Measurements from ENCODE around the gene CDKL1.
"Not testable (repeated sequence)": the region's sequence is repeated elsewhere in the genome, so short reads cannot be mapped to it uniquely, and the experiment has no call there.

CDKL1 gene

DNA sequence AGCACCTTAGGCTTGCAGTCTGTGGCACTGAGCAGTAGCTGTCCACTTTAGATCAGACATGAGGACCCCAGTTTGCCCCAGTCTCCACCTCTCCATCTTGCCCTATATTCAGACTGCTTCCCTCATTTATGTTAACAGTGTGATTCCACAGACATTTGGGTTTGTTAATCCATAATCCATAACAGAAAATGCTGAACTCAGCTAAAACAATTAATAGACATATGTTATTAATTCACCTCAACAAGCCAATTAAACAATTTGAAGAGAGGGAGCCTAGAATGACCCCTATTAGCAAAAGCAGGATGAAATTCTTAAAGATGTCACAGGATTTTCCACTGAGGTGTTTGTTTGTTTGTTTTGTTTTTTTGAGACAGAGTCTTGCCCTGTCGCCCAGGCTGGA is 9.1 kb downstream of the CDKL1 start:
- DNase-seq (ENCODE audit: low read depth) = no peak

DNA sequence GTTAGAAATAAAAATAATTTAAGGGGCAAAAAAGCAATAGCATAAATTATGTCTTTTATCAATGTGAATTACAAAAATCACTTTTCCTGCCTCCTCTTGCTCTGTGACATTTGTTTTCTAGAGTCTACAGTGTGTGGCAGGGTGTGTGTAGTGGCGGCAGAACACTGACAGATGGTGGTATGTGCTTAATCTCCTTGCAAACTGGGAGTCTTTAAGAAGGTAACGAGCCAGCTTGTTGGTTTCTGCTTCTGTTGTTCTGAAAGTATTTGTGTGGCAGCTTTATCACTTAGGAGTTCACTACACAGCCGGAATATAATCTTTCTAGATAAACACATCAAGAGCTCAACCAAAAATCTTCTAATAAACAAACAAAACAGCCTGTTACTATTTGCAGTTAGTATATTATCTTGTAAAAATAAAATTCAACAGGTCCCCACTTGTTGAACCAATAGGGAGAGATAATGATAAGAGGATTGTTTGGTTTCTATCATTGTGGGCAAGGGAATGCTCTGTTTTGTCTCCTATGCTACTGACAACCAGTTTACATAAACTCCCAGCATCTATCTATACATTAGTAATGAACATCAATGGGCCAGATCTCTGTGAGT is 13.0 kb downstream of the CDKL1 start:
- DNase-seq (ENCODE audit: low read depth) = no peak

DNA sequence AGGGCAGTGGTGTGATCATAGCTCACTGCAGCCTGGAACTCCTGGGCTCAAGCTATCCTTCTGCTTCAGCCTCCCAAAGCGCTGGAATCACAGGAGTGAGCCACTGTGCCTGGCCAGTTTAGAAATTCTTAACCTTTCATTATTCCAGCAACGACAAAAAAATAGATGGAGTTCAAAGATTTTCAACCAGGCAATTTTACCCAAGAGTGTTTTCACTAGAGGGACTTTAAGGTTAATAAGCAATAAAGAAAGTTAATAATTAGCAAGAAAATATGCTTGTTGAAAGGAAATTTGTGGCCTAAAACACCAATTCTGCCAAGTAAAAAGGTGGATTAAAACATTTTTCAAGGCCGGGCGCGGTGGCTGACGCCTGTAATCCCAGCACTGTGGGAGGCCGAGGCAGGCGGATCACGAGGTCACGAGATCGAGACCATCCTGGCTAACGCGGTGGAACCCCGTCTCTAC is 14.8 kb downstream of the CDKL1 start:
- no peak for DNase-seq (ENCODE audit: low read depth)

DNA sequence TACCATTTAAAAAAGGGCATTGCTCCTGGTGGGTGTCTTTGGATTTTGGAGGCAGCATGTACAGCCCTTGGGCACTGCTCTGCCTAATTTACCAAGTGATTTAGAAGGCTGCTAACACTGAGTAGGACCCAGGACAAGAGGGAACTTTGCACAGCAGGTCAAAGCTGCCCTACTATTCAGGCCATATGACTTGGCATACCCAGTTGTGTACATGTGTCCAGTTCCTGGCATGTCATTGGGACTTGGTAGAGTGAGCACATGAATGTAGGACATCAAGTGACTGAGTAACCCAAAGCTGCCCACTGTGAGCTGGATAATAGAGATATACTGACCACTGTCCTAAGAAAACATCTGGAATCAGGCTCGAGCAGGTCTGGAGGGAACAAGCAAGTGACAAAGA is 15.7 kb downstream of the CDKL1 start:
- DNase-seq (ENCODE audit: low read depth) = no peak

DNA sequence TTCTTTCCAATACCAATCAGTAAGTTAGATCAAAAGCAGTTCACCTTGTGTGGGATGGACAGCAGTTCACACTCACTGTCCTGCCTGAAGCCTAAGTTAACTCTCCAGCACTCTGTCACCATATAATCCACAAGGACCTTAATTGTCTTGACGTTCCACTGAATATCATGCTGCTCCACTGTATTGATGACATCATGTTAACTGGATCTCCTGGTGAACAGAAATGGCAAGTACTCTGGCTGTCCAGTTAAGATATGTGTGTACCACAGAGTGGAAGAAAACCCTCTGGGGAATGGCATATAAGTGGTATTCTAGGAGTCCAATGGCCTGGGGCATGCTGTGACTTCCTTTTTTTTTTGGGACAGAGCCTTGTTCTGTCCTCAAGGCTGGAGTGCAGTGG is 16.2 kb downstream of the CDKL1 start:
- DNase-seq (ENCODE audit: low read depth) = no peak

DNA sequence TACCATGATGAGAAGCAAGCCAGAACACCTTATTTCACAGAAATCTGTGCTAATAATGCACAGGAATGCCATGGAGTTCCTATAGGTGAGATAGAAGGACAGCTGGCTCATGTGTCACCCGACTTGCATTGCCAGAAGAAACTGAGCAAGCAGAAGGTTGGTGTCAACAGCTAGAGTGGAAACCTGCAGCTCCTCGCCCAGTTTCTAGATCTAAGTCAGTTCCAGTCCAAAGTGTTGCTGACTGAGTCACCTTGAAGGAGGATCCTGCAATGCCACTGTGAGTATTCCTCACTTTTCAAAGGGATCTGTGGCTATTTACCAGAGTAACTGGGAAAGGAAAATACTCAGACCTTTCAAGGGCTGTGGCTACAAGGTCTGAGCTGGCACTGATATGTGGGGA is 17.1 kb downstream of the CDKL1 start:
- no peak for DNase-seq (ENCODE audit: low read depth)

DNA sequence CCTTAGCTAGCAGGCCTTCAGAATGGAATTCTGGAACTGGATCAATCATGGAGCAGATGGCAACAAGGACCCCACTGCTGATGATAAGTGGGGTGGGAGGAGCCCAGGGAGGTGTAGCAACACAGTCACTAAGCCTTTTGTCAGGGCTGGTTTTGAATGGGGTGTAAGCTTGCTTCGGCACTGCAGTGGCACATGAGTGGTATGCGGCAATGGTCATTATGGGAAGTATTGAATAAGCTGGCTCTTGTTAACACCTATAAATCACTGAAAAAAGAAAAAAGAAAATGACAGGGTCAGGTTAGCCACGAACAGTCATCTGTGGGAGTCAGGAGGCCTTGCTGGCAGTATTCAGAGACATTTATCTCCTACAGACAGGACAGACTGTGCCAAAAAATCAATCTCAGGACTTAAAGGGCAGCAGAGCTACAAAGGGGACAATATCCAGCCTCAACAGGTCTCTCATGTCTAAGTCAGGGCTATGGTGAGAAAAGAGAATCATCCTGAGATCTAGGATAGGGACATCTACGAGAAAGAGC is 19.1 kb downstream of the CDKL1 start:
- no peak for DNase-seq (ENCODE audit: low read depth)

DNA sequence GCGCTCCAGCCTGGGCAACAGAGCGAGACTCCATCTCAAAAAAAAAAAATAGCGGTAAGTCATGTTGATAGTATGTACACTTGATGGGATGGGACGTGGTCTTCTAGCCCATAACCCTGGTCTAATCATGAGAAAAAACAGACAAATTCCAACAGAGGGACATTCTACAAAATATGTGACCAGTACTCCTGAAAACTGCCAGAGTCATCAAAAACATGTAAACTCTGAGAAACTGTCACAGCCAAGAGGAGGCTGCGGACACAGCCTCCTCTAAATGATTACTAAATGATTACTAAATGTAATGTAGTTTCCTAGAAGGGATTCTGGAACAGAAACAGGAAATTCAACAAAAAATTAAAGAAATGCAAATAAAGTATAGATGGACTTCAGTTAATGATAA is 20.9 kb downstream of the CDKL1 start:
- no peak for DNase-seq (ENCODE audit: low read depth)

DNA sequence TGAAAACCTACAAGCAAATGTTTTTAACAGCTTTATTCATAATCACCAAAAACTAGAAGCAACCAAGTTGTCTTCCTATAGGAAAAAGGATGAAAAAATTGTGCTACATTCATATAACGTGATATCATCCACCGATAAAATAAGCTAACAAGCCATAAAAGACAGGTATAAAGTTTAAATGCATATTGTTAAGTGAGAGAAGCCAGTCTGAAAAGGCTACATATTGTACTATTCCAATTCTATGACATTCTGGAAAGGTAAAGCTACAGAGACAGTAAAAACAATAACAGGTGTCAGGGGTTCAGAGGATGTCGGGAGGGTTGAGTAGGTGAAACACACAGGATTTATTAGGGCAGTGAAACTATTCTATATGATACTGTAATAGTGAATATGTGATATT is 22.7 kb downstream of the CDKL1 start:
- no peak for DNase-seq (ENCODE audit: low read depth)

DNA sequence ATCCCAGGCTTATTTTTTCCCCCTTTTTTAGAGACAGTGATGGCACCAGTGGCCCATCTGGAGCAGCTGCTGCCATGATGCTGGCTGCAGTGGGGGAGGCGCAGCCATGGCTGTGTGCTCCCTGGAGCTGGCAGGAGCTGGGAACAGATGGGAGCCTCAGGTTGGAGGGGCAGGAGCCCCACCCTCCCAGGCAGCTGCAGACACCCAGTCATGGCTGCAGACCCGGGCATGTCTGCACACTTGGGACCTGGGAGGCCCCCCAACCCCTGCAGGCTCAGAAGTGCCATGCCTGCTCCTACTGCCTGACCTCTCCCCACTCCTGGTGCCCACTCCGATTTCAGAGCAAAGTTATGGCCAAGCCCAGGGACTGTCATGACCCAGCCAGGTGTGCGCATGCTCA is 25.1 kb downstream of the CDKL1 start:
- DNase-seq (ENCODE audit: low read depth) = no peak

DNA sequence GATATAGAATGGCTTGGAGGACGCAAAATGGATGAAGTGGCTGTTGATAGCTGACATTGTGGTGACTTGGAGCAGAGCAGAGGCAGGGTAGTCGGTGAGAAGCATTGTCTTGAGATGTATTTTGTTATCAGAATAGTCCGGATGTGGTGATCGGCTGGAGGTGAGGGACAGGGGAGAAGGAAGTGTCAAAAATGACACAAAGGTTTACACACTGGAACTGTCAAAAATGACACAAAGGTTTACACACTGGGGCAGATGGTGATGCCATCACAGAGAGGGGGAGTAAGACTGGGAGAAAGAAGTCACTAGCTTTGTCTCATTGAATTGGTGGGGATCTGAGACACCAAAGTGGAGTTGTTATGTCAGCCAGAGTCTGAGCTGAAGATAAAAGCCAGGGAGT is 30.1 kb downstream of the CDKL1 start:
- no peak for DNase-seq (ENCODE audit: low read depth)

DNA sequence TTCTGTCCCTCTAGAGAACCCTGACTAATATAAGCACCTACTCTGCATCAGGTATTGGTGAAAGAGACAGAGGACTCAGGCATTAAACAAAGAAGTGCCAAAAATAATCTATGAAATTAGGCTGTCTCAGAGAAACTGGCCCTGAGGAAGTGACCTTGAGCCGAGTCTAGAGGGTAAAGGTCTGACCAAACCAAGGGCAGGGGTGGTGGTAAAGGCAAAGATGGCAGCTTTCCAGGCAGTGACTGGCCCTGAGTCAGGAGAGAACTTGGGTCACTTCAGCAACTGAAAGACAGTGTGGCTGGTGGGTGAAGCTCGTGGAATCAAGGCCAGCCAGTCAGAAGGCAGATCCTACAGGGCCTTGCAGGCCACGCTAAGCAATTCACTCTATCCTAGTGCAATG is 30.6 kb downstream of the CDKL1 start:
- DNase-seq (ENCODE audit: low read depth) = no peak

DNA sequence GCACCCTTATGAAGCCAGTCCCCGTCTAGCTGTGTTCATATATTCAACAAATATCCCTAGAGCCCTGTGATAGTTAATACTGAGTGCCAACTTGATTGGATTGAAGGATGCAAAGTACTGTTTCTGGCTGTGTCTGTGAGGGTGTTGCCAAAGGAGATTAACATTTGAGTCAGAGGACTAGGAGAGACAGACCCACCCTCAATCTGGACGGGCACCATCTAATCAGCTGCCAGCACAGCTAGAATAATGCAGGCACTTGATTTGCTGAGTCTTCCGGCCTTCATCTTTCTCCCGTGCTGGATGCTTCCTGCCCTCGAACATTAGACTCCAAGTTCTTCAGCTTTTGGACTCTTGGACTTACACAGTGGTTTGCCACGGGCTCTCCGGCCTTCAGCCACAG is 31.1 kb downstream of the CDKL1 start:
- DNase-seq (ENCODE audit: low read depth) = not testable (repeated sequence)

DNA sequence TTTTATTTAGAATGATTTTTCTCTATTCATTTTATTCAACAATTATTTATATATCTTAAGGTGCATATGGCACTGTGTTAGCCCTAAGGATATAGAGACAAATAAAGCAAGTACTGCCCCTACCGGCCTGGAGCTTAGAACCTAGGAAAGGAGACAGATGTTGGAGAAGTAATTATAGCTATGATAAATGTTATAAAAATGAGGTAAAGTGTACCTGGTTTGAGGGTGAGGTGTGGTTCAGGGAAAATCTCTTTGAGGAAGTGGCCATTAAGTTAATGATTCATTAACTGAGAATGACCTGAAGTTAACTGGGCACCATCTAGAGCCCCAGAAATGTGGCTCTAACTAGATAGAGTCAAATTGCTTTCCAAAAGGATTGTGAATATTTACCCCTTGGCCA is 31.9 kb downstream of the CDKL1 start:
- DNase-seq (ENCODE audit: low read depth) = no peak

DNA sequence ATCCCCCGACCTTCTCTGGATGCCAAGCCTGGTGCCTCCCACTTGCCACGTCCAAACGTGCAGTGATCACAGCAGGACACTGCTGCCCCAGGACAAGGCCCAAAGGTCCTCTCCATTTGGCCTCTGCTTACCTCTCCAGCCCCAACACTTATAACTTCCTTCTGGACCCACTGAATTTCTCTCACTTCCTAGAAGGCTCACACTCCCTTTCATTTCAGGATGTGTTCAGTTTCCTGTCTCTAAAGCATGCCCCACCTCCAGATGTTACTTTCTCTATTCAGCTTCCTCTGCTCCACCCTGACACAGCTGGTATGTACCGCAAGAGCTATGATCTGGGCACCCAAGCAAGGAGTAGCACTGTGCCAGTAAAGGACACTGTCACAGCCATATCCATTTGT is 33.0 kb downstream of the CDKL1 start:
- peak; percentile 52 for DNase-seq (ENCODE audit: low read depth)

DNA sequence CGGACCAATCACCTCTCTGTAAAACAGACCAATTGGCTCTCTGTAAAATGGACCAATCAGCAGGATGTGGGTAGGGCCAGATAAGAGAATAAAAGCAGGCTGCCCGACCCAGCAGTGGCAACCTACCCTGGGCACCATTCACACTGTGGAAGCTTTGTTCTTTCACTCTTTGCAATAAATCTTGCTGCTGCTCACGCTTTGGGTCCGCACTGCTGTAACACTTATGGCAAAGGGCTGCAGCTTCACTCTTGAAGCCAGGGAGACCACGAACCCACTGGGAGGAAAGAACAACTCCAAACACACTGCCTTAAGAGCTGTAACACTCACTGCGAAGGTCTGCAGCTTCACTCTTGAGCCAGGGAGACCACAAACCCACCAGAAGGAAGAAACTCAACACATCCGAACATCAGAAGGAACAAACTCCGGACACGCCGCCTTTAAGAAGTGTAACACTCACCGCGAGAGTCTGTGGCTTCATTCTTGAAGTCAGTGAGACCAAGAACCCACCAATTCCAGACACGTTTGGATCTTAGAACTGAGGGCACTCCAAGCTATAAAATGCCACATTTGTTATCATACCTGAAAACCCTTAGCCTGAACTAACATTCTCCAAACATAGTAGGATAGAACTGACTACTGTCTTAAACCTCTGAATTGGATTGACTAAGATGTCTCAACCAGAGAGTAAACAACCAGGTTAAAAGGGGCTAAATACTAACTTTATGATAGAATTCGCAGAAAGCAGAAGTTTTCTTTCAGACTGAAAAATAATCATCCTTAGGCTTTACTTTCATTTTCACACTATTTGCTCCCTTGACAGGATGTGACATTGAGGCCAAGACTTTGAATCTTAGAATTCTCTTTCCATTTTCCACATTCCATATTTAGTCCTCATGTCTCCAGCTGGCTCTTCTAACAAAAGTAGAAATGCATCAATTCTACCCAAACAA is 33.6 kb downstream of the CDKL1 start:
- DNase-seq (ENCODE audit: low read depth) = no peak

DNA sequence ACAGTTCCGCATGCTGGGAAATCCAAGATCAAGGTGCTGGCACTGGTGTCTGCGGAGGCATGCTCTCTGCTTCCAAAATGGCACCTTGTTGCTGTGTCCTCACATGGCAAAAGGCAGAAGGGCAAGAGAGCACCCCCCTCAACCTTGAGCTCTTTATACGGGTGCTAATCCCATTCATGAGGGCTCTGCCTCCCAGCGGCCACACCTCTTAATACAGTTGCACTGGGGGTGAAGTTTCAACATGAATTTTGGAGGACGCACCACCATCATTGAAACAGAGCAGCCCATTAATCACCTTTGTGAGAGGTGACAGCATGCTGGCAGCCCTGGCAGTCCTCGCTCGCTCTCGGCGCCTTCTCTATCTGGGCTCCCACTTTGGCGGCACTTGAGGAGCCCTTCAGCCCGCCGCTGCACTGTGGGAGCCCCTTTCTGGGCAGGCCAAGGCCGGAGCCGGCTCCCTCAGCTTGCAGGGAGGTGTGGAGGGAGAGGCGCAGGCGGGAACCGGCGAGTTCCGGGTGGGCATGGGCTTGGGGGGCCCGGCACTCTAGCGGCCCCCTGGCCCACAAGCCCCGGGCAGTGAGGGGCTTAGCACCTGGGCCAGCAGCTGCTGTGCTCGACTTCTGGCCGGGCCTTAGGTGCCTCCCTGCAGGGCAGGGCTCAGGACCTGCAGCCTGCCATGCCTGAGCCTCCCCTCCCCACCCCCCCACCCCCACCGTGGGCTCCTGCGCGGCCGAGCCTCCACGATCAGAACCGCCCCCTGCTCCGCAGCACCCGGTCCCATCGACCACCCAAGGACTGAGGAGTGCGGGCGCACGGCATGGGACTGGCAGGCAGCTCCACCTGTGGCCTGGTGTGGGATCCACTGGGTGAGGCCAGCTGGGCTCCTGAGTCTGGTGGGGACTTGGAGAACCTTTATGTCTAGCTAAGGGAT is 34.9 kb downstream of the CDKL1 start:
- not testable (repeated sequence) for DNase-seq (ENCODE audit: low read depth)

DNA sequence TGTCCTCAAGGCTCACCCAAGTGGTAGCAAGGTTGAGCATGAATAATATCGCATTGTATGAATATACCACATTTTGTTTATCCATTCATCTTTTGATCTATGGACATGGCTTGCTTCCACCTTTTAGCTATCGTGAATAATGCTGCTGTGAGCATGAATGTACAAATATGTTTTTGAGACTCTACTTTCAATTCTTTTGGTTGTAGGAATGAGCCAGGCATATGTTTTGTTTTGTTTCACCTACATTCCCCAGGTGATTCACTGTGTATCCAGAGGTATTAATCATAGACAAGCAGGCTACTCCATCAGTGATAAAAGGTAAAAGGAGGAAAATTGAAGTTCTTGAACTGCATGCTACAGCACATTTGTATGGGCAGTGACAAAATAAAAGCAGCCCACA is 35.8 kb downstream of the CDKL1 start:
- DNase-seq (ENCODE audit: low read depth) = no peak

DNA sequence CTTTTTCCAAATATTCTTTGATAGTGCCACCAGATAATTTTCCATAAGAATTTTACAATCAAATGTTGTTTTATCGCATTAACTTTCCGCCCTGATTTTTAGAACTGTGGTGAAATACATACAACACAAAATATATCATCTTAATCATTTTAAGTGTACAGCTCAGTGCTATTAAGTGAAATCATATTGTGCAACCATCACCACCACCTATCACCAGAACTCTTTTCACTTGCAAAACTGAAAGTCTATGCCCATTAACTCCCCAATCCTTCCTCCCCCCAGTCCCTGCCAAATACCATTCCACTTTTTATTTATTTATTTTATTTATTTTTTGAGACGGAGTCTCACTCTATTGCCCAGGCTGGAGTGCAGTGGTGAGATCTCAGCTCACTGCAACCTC is 36.6 kb downstream of the CDKL1 start:
- no peak for DNase-seq (ENCODE audit: low read depth)

DNA sequence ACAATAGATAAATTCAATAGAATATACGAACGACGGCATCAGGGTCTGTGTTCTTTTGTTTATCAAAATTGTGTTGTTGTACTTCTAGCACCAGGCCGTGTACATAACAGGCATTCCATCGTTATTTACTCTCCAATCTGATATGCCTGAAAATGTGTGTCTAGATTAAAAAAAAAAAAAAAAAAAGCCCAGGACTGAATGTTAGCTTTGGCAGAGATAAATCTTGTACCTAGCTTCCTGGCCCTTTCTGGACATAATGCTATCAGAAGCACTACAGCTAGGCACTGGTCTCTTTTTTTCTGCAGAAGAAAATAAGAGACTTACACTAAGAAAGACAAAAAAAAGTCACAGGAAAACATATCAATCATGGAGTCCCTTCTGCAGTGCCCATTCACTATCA is 37.0 kb downstream of the CDKL1 start:
- no peak for DNase-seq (ENCODE audit: low read depth)

DNA sequence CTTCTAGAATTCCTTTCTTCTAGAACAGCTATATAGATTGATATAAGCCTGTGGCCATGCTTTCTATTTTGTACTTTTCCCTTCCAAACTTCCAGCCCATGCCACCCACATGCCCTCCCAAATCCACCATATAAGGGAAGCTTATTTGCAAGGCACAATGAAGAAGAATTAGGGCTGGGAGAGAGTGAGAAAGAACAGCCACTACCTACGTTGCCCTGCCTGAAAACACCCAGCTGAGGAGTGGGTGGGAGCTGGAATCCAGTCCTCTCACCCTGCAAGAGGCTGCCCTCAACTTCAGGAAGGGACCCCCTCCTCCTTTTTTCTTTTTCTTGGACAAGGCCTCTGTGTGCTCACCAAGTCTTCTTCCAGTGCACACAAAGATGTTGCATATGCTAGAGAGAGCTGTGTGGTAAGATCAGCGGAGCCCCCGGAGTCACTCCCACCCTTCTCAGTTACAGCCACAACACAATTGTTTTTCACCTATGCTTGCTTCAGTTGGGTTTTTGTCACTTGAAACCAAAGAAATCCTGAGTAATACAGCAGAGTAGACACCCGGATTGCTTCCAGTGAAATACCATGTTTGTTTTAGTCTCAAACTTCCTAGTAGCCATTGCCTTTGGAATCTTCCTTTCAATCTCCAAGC is 38.8 kb downstream of the CDKL1 start:
- DNase-seq (ENCODE audit: low read depth) = no peak

DNA sequence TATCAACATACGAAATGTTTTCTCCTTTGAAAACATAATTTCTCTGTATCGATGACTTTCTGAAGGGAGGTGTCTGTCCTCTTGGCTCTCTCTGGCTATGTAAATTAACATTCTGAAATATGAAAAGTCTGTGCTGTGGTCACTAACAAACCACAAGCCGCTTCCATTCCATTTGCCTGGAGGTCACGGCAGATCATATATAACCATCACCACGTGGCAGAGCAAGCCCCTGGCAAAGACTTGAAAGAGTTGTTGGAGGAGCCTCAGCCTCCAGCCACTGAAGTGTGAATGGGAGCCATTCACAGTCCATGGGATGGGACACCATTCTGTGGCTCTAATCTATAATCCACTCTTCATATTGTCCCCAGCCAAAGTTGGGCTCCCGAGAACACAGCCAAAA is 39.6 kb downstream of the CDKL1 start:
- DNase-seq (ENCODE audit: low read depth) = no peak

Data from CMK (cell line).